ENCODE results near the gene KICS2. TPM values are rescaled to one million over a fixed set of nuclear protein-coding genes. Genes with fewer than 3 reads are reported as not detected.

Gene KICS2
- total and polyA plus RNA-seq, 8 donors, result 1.2 to 32.0 (median 5.7) TPM

GRCh38 chr12:64193931-64194330 is 28.2 kb downstream of the KICS2 start:
- WGBS, 5 donors, result 92 to 97% (median 96%) methylated on average over 6 of the region's 6 CpGs
- Histone ChIP-seq H3K4me3 (no peak overlapping the region), H3K36me3 (peaks cover 6 to 24% (median 15%) of the 10 kb centered on the region in 4 donors), H3K4me1 (no peaks in the 10 kb centered on the region), H3K27me3 (no peaks in the 10 kb centered on the region), H3K27ac (no peak overlapping the region), H3K9me3 (no peaks in the 10 kb centered on the region)
- TF ChIP-seq CTCF (IDR thresholded peaks at IDR 0.05) (no peak), POLR2AphosphoS5 (IDR thresholded peaks at IDR 0.05) (no peak), POLR2A (IDR thresholded peaks at IDR 0.05) (no peak), EP300 (IDR thresholded peaks at IDR 0.05) (no peak)
- DNase-seq, result no peak
- intact Hi-C loops (cut with DNase I; ENCODE audit: low total_unique reads), result no loop called here

DNA sequence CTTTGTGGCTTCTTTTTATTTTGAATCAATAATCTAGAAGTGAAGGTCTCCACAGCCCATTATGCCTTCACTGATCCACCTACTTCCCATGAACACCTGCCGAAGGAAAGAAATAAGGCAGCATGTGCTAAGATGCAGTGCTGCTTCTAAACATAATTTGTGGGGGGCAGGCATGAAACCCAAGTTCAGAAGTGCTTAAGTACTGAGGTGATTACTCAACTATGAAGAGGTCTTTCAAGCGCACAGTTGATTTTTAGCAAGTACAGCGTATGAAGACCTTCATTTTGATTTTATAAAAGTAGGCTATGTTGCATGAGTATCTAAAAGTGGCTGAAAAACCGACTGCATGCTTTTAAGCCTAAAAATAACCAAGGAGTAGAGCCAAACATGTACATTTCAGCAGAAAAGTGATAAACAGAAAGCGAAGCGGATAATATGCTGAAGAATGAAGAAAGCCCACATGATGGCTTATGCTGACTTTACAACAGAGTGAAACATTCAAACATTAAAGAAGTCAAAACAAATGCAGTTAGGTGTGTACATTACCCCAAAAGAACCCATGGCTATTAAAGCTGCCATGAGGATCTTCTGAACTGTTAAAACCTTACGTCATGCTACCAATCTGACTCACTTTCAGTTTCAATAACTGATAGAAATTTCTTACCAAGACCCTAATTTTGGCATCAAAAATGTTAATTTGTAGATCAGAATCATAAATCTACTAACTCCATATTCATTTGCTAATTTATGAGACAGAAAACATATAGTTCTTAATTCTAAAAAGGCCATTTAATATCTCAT is 29.3 kb downstream of the KICS2 start:
- Histone ChIP-seq H3K36me3 (peaks cover 6 to 24% (median 15%) of the 10 kb centered on the region in 4 donors), H3K27me3 (no peaks in the 10 kb centered on the region), H3K27ac (no peak overlapping the region), H3K9me3 (no peaks in the 10 kb centered on the region), H3K4me1 (no peaks in the 10 kb centered on the region), H3K4me3 (no peak overlapping the region)
- DNase-seq, result no peak
- TF ChIP-seq CTCF (IDR thresholded peaks at IDR 0.05), result no peak
- TF ChIP-seq POLR2AphosphoS5 (IDR thresholded peaks at IDR 0.05), result no peak
- TF ChIP-seq POLR2A (IDR thresholded peaks at IDR 0.05), result no peak
- TF ChIP-seq EP300 (IDR thresholded peaks at IDR 0.05), result no peak
- intact Hi-C loops (cut with DNase I; ENCODE audit: low total_unique reads), result no loop called here
- 77 to 89% (median 88%) methylated on average over 7 of the region's 7 CpGs for WGBS, 5 donors

GRCh38 chr12:64190140-64190539 is 32.0 kb downstream of the KICS2 start:
- no peak overlapping the region for H3K4me3 ChIP-seq
- peaks cover 6 to 24% (median 15%) of the 10 kb centered on the region in 4 donors for H3K36me3 ChIP-seq
- intact Hi-C loops (cut with DNase I; ENCODE audit: low total_unique reads), result no loop called here
- H3K9me3 ChIP-seq, result no peaks in the 10 kb centered on the region
- no peak for TF ChIP-seq POLR2AphosphoS5 (IDR thresholded peaks at IDR 0.05)
- TF ChIP-seq EP300 (IDR thresholded peaks at IDR 0.05), result no peak
- TF ChIP-seq CTCF (IDR thresholded peaks at IDR 0.05), result no peak
- no peak for TF ChIP-seq POLR2A (IDR thresholded peaks at IDR 0.05)
- no peak overlapping the region for H3K27ac ChIP-seq
- no peak for DNase-seq
- H3K27me3 ChIP-seq, result no peaks in the 10 kb centered on the region
- H3K4me1 ChIP-seq, result no peaks in the 10 kb centered on the region

DNA sequence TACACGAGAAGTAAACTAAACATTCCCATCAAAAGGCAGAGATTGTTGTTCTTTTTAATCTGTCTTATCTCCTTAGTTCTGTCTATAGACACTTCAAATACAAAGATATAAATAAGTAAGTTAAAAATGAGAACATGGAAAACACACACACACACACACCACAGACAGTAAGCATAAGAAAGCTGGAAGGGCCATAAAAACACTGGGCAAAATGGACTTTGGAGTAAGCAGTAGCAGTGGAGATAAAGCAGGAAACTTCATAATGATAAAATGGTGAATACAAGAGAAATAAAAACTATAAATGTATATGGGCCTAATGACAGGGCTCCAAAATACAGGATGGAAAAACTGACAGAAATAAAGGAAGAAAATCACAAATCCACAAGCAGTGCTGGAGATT is 32.6 kb downstream of the KICS2 start:
- DNase-seq, result no peak
- Histone ChIP-seq H3K27me3 (no peaks in the 10 kb centered on the region), H3K9me3 (no peaks in the 10 kb centered on the region), H3K27ac (no peak overlapping the region), H3K36me3 (peaks cover 6 to 19% (median 14%) of the 10 kb centered on the region in 4 donors), H3K4me1 (no peaks in the 10 kb centered on the region), H3K4me3 (no peak overlapping the region)
- TF ChIP-seq CTCF (IDR thresholded peaks at IDR 0.05), result no peak
- TF ChIP-seq POLR2AphosphoS5 (IDR thresholded peaks at IDR 0.05), result no peak
- no peak for TF ChIP-seq EP300 (IDR thresholded peaks at IDR 0.05)
- TF ChIP-seq POLR2A (IDR thresholded peaks at IDR 0.05), result no peak
- intact Hi-C loops (cut with DNase I; ENCODE audit: low total_unique reads), result loop anchor here (10.0 kb wide), 1 partner anchor 65 kb away; no protein-coding TSS in a partner anchor
- 53 to 77% (median 67%) methylated on average over 1 of the region's 1 CpG for WGBS, 5 donors

Data from stomach (tissue), 9 donors.